Measurements from ENCODE around the gene STK24. TPM values are rescaled to one million over a fixed set of nuclear protein-coding genes. Genes with fewer than 3 reads are reported as not detected.

The STK24 gene
- total and polyA plus RNA-seq, 10 of the 15 experiments (the other 5 are each of a cell fraction or from before 2014, with no cell fraction given): 7.5 to 115 (median 52.9) TPM

- no peak for TF ChIP-seq PBX3 (IDR thresholded peaks at IDR 0.05; ENCODE audit: insufficient replicate concordance, low read depth, low read length)
- no peak for TF ChIP-seq RBBP5 (conservative IDR thresholded peaks at IDR 0.05)
- TF ChIP-seq MAX (IDR thresholded peaks at IDR 0.05; ENCODE audit: low read depth, low read length): no peak
- no peak for TF ChIP-seq ATF3 (IDR thresholded peaks at IDR 0.05; ENCODE audit: borderline replicate concordance, extremely low read depth, low read depth, low read length)
These were observed 178.3 kb downstream of the STK24 start (continued) for GRCh38 chr13:98398581-98398980.

GRCh38 chr13:98397861-98398260 lies 179.0 kb downstream of the STK24 start:
- TF ChIP-seq ETV6 (conservative IDR thresholded peaks at IDR 0.05 in 1 of 2, IDR thresholded peaks at IDR 0.05 in 1 of 2; ENCODE audit: borderline replicate concordance in 1 of 2, low read depth in 1 of 2): no peak
- TF ChIP-seq KDM1A (IDR thresholded peaks at IDR 0.05; ENCODE audit: borderline replicate concordance): no peak
- TF ChIP-seq BCL3 (IDR thresholded peaks at IDR 0.05; ENCODE audit: borderline replicate concordance, insufficient read depth, low read depth, low read length, poor library complexity, severe bottlenecking): no peak
- TF ChIP-seq ZNF217 (IDR thresholded peaks at IDR 0.05): no peak
- TF ChIP-seq RELA (IDR thresholded peaks at IDR 0.05; ENCODE audit: borderline replicate concordance, partially characterized antibody): no peak
- TF ChIP-seq BHLHE40 (IDR thresholded peaks at IDR 0.05; ENCODE audit: borderline replicate concordance in 1 of 2, low read depth in 2 of 2, low read length in 1 of 2): no peak
- Histone ChIP-seq H3K9me3 (replicated peaks; ENCODE audit: control insufficient read depth, insufficient read depth, low read length) (no peaks in the 10 kb centered on the region), H3K36me3 (ENCODE audit: control insufficient read depth in 2 of 2, insufficient read depth in 2 of 2, low read length in 1 of 2) (no peaks in the 10 kb centered on the region), H3K9ac (ENCODE audit: control insufficient read depth, insufficient read depth, low read length) (no peak overlapping the region), H2AFZ (ENCODE audit: control insufficient read depth, low read depth, low read length) (no peak overlapping the region), H3K79me2 (ENCODE audit: control insufficient read depth, insufficient read depth, low read length) (no peaks in the 10 kb centered on the region), H3K4me1 (ENCODE audit: control insufficient read depth, insufficient read depth, low read length) (no peaks in the 10 kb centered on the region), H3K27me3 (replicated peaks in 1 of 2; ENCODE audit: control insufficient read depth in 2 of 2, insufficient read depth in 2 of 2, low read length in 1 of 2) (no peaks in the 10 kb centered on the region), H3K27ac (ENCODE audit: control insufficient read depth, insufficient read depth) (no peak overlapping the region), H3K4me3 (no peak overlapping the region), H4K20me1 (ENCODE audit: control insufficient read depth, insufficient read depth) (no peaks in the 10 kb centered on the region), H3K4me2 (ENCODE audit: control insufficient read depth, insufficient read depth) (no peak overlapping the region)
- DNase-seq (ENCODE audit: low read depth, low spot score) (no peak), ATAC-seq (no peak), FAIRE-seq (no peak)
- ChIA-PET RAD21 (ENCODE audit: unreplicated experiment) (no interaction called here), POLR2A (interaction anchor here (0.7 kb wide), 1 partner anchor 1415 kb away, joined by 4 read pairs; no protein-coding TSS in a partner anchor), CTCF (interaction anchor here (0.6 to 1.3 kb wide), 4 partner anchors 10 to 542 kb away, joined by 3 to 4 read pairs (median 4); no protein-coding TSS in a partner anchor), SMC1A (ENCODE audit: uncharacterized antibody, unreplicated experiment) (interaction anchor here (2.3 kb wide), 1 partner anchor 8 kb away, joined by 7 read pairs; no protein-coding TSS in a partner anchor)
- in situ Hi-C loops (cut with MboI) (no loop called here), intact Hi-C loops (cut with micrococcal nuclease; ENCODE audit: unreplicated experiment) (no loop called here)
- 40% methylated on average over 7 of the region's 7 CpGs for WGBS (ENCODE audit: insufficient coverage, insufficient replicate concordance, low lambda C conversion rate, missing lambda C conversion rate)
- no TSS peak for BruUV-seq (replicated peaks)
